Stimulated activated memory B cell treated with anti-CD40 and anti-IgM and Interleukin-4, amounts not matched to agents 10 μg/mL and 1 μg/mL and 100 μg/mL, for 72 hours (primary cell): ENCODE data around the gene CNGB1.

Experiments used
- ATAC-seq: fragments of 150-1000 bp; cut with Tn5 transposase; 2 replicates; pipeline ENCODE4 v1.10.0; 2021
- H3K27ac Mint-ChIP-seq: one replicate; pipeline ENCODE4 v1.8.0; 2022; ENCODE audit warnings: mild to moderate bottlenecking, mixed read lengths
- H3K27me3 Mint-ChIP-seq: one replicate; pipeline ENCODE4 v1.8.0; 2022; ENCODE audit warnings: mixed read lengths
- H3K36me3 Mint-ChIP-seq: one replicate; pipeline ENCODE4 v1.8.0; 2022; ENCODE audit warnings: mixed read lengths
- H3K4me1 Mint-ChIP-seq: one replicate; pipeline ENCODE4 v1.8.0; 2022; ENCODE audit warnings: mixed read lengths
- H3K4me3 Mint-ChIP-seq: one replicate; pipeline ENCODE4 v1.8.0; 2022; ENCODE audit warnings: mild to moderate bottlenecking, moderate library complexity, mixed read lengths
- H3K9me3 Mint-ChIP-seq: one replicate; pipeline ENCODE4 v1.8.0; 2022; ENCODE audit warnings: mixed read lengths

CNGB1 gene

DNA sequence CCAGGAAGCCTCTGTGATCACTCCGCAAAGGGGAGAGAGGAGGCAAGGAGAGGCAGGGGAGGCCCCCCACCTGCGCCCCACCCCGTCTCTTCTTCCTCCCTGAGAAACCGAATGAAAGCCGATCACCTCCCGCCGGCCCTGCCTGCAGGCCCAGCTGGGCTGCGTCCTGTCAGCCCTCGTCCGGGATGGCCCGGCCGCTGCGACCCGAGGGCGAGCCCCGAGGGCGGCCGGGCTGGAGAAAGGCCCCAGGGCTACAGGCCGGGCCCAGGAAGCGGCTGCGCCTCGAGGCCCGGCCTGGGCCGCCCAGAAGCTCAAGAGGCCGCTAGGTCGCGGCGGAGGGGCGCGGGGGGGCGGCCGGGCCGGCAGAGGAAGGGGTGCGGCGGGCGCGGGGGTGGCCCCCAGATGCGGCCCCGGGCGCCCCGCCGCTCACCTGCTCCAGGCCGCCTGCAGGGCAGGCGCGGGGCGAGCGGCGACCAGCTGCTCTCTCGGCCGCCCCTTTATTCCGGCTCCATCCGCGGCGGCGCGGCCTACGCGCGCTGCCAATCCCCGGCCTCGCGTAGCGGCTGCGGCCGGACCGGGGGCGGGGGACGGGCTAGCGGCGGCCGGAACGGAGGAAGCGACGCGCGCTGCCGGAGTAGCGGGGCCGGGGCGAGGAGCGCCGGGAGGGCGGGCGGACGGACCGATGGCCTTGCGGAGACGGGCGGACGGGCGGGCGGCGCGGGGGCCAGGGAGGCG is 29.2 kb upstream of the CNGB1 start, which contains the start of gene ZNF319:
TSS of gene ZNF319 (minus strand) at position 702 of the 735 bp plus-strand sequence. CDS start 2,407 bp downstream, outside the sequence.
- peak within 1 kb of the TSS; percentile 89 for H3K4me3 Mint-ChIP-seq
- H3K27me3 Mint-ChIP-seq: no peaks in the 10 kb centered on the region
- H3K4me1 Mint-ChIP-seq: peaks cover 55% of the 10 kb centered on the region
- H3K27ac Mint-ChIP-seq: peak within 1 kb of the TSS; percentile 78
- peak; percentile 46 for ATAC-seq
- no peaks in the 10 kb centered on the region for H3K9me3 Mint-ChIP-seq
- peaks cover 25% of the 10 kb centered on the region for H3K36me3 Mint-ChIP-seq

DNA sequence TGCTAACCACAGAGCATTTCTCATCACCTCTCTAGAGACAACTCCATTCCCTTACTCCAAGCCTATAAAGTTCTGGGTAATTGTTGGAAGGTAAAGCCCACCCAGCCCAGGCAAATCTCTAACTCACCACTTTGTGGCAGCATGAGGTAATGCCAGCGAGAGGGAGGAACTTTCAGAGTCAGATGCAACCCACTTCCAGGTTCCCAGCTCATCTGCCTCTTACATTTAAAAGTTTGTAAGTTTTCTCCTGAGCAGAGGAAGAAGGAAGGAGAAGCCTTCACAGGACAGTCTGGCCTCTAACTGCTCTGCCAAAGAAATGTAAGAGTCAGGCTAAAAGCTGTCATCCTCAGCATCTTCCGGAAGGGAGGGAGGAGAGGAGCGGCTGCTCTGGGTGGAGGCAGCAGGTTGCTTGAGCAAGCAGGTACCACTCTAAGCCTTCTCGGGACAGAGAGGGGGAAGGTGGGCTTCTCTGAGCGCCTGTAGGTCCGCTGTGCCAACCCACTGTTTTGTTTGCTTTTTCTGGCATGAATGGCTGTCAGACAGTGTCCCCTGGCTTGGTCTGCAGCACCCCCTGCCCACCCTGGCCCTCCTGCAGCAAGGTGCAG is 28.5 kb upstream of the CNGB1 start:
- Mint-ChIP-seq H3K36me3 (peaks cover 25% of the 10 kb centered on the region), H3K4me1 (peaks cover 55% of the 10 kb centered on the region), H3K9me3 (no peaks in the 10 kb centered on the region), H3K27me3 (no peaks in the 10 kb centered on the region), H3K4me3 (peak overlapping the region; percentile 89), H3K27ac (peak overlapping the region; percentile 2)
- ATAC-seq: no peak

DNA sequence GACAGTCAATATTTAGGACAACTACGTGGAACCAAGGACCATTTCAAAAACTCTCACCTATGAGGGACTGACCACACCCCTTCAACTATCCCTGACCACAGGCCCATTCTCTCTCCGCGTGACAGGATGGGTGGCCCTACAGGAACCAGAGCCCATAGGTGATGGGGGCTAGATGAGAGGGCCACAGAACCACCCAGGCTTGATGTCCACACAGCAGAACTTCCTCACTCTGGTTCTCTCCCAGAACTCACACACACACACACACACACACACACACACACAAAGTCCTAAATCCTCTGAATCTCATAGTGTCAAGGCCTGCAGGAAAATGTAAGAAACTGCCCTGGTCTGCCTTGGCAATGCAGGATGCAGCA is 28.1 kb upstream of the CNGB1 start:
- peaks cover 21% of the 10 kb centered on the region for H3K36me3 Mint-ChIP-seq
- no peak for ATAC-seq
- peaks cover 52% of the 10 kb centered on the region for H3K4me1 Mint-ChIP-seq
- H3K27ac Mint-ChIP-seq: peak overlapping the region; percentile 2
- H3K4me3 Mint-ChIP-seq: peak overlapping the region; percentile 89
- H3K27me3 Mint-ChIP-seq: no peaks in the 10 kb centered on the region
- no peaks in the 10 kb centered on the region for H3K9me3 Mint-ChIP-seq

DNA sequence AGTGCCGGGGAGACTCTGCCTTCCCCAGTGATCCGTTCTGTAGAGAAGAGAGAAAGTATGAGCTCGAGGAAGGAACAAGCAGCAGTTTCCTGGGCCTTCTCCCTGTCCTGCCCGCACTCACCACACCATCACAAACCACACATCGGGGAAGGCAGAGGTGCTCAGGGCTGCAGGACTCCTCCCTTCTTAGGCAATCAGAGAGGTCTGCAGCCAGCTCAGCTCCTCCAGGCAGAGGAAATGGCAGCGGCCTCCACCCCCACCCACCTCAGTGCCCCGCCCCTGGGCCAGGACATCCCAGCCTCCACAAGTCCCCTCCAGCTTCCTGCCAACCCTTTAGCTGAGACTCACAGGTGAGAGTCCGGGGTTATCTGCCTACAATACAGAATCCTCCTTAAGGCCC is 27.6 kb upstream of the CNGB1 start:
- H3K9me3 Mint-ChIP-seq: no peaks in the 10 kb centered on the region
- H3K36me3 Mint-ChIP-seq: peaks cover 18% of the 10 kb centered on the region
- no peak overlapping the region for H3K4me3 Mint-ChIP-seq
- no peak for ATAC-seq
- H3K4me1 Mint-ChIP-seq: peaks cover 49% of the 10 kb centered on the region
- no peaks in the 10 kb centered on the region for H3K27me3 Mint-ChIP-seq
- H3K27ac Mint-ChIP-seq: no peak overlapping the region

DNA sequence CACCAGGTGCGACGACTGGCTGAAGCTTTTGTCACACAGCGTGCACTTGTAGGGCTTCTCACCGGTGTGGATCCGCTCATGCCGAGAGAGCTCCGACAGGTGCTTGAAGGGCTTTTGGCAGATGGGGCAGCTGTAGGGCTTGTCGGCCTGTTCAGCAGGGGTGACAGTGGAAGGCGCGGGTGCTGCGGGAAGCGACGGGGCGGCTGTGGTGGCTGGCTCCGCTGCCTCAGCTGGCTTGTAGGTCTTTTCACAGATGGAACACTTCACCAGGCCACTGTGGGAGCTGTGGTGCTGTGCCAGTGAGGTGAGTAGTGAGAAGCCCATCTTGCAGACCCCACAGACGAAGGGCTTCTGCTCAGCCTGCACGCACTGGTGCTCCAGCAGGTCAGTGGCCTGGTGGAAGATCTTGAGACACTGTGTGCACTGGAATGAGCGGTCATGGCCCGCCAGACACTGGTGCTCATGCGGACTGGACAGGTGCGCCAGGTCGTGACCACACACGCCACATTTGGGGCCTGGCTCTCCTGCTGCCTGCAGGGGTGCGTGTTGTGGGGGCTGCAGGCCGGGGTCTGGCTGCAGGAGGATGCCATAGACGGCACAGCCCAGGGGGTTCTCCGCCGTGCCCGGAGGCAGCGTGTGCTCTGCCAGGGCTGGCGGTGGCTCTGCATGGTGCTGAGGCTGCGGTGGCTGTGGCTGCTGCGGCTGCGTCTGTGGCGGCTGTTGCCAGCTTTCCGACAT is 26.8 kb upstream of the CNGB1 start:
- no peak for ATAC-seq
- Mint-ChIP-seq H3K27me3 (no peaks in the 10 kb centered on the region), H3K4me1 (peaks cover 49% of the 10 kb centered on the region), H3K4me3 (no peak overlapping the region), H3K36me3 (peaks cover 18% of the 10 kb centered on the region), H3K27ac (no peak overlapping the region), H3K9me3 (no peaks in the 10 kb centered on the region)

DNA sequence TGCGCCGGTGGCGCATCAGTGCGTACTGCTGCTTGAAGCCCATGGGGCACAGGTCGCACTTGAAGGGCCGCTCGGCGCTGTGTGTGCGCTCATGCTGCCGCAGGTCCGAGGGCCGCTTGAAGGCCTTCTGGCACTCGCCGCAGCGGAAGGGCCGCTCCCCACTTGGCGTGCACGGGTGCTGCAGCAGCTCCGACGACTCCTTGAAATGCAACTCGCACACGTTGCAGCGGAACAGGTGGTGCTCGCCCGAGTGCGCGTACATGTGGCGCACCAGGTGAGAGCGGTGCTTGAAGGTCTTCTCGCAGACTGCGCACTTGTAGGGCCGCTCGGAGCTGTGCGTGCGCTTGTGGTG is 26.2 kb upstream of the CNGB1 start:
- peaks cover 44% of the 10 kb centered on the region for H3K4me1 Mint-ChIP-seq
- peaks cover 18% of the 10 kb centered on the region for H3K36me3 Mint-ChIP-seq
- no peak for ATAC-seq
- no peaks in the 10 kb centered on the region for H3K27me3 Mint-ChIP-seq
- no peak overlapping the region for H3K27ac Mint-ChIP-seq
- no peaks in the 10 kb centered on the region for H3K9me3 Mint-ChIP-seq
- no peak overlapping the region for H3K4me3 Mint-ChIP-seq

DNA sequence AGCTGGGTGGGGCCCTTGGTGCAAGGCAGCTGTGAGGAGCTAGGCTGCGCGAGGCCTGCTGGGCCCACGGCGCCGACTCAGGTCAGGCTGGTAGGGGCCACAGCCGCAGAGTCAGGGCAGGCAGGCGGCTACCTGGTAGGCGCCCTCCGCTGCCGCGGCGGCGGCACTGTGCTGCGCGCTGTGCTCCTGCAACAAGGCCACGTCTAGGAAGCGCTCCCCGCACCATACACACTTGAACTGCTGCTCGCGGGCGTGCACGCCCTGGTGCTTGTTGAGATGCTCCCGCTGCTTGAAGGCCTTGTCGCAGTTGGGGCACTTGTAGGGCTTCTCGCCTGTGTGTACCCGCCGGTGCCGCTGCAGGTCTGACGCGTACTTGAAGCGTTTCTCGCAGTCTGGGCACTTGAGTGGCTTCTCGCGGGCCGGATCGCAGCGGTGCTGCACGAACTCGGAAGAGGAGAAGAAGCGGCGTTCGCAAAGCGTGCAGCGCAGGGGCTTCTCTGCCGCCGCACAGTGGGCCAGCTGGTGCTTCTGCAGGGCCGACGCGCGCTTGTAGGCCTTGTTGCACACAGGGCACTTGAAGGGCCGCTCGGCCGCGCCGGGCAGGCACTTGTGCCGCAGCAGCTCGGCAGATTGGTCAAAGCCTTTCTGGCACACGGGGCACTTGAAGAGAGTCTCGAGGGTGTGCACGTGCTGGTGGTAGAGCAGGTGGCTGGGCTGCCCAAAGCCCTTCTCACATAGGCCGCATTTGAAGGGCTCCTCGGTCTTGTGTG is 25.7 kb upstream of the CNGB1 start:
- no peaks in the 10 kb centered on the region for H3K9me3 Mint-ChIP-seq
- peaks cover 39% of the 10 kb centered on the region for H3K4me1 Mint-ChIP-seq
- H3K27ac Mint-ChIP-seq: no peak overlapping the region
- no peaks in the 10 kb centered on the region for H3K27me3 Mint-ChIP-seq
- no peak overlapping the region for H3K4me3 Mint-ChIP-seq
- no peak for ATAC-seq
- H3K36me3 Mint-ChIP-seq: peaks cover 18% of the 10 kb centered on the region

DNA sequence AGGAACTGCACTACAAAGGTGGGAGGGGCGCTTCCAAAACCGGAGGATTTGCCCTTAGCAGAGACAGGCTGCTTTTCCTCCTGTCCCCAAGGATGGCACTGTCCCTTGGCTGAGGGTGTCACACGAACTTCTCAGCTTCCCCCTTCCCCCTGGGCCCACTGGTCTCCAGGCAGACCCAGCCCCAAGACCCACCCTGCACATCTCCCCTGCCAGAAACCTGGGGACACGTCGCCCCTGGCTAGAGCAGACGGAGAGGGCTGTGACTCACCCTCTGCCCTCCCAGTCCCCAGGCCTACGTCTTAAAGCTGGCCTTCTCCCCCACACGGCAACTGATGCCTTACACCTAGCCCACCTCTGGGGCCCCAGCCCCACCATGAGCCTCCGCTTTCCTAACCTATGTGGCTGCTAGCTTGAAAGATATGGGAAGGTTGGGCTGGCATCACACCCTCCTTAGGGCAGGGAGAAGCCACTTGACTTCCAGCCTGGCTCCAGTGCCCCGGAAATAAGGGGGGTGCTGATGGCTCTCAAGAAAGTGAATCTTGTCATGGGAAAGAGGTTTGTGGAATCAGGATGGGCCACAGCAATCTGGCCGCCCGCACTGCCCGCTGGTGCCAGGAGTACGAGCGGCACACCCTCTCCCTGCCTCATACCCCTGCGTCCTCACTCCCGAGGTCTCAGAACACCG is 24.9 kb upstream of the CNGB1 start:
- no peaks in the 10 kb centered on the region for H3K27me3 Mint-ChIP-seq
- H3K4me3 Mint-ChIP-seq: no peak overlapping the region

DNA sequence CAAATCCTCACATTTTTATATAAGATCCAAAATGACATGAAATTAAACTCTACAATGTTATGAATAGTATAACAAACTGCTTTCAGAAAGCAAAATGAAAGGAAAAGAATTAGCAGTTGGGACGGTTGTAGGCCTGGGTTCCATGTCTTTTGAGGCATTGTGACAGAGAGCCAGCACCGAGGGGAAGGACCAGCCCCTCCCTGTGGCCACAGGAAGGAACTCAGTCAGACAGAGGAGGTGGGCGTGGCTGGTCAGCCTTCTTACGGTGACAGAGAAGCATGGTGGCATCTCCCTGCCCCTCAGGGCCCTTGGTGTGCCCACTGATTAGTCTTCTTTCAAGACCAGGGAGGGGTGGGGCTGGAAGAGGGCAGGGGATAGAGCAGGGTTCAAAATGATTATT is 23.9 kb upstream of the CNGB1 start:
- Mint-ChIP-seq H3K36me3 (peaks cover 18% of the 10 kb centered on the region), H3K9me3 (no peaks in the 10 kb centered on the region), H3K4me1 (peaks cover 33% of the 10 kb centered on the region), H3K4me3 (no peak overlapping the region), H3K27me3 (no peaks in the 10 kb centered on the region), H3K27ac (no peak overlapping the region)
- ATAC-seq: peak; percentile 57

More for the DNA sequence above, 24.9 kb upstream of the CNGB1 start:
- Mint-ChIP-seq H3K4me1 (peaks cover 33% of the 10 kb centered on the region), H3K27ac (no peak overlapping the region), H3K36me3 (peaks cover 18% of the 10 kb centered on the region), H3K9me3 (no peaks in the 10 kb centered on the region)
- ATAC-seq: no peak

DNA sequence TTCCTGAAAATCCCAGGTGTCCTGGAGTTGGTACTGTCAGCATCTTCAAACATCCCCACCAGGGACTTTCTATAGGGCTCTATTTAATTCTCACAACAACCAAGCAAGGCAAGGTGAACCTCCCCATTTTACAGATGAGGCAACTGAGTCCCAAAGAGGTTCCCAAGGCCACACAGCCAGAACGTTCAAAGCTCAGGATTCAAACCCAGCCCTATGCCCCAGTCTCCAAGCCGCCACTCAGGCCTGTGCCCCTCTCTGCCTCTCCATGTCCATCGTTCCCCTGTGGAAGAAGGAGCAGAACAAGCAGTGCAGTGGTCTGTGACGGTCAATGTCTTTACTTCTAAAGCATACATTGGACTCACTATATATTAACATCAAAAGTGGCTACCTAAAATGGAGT is 23.4 kb upstream of the CNGB1 start:
- H3K27ac Mint-ChIP-seq: no peak overlapping the region
- peaks cover 18% of the 10 kb centered on the region for H3K36me3 Mint-ChIP-seq
- peaks cover 30% of the 10 kb centered on the region for H3K4me1 Mint-ChIP-seq
- no peak for ATAC-seq
- H3K27me3 Mint-ChIP-seq: no peaks in the 10 kb centered on the region
- H3K4me3 Mint-ChIP-seq: no peak overlapping the region
- H3K9me3 Mint-ChIP-seq: no peaks in the 10 kb centered on the region

DNA sequence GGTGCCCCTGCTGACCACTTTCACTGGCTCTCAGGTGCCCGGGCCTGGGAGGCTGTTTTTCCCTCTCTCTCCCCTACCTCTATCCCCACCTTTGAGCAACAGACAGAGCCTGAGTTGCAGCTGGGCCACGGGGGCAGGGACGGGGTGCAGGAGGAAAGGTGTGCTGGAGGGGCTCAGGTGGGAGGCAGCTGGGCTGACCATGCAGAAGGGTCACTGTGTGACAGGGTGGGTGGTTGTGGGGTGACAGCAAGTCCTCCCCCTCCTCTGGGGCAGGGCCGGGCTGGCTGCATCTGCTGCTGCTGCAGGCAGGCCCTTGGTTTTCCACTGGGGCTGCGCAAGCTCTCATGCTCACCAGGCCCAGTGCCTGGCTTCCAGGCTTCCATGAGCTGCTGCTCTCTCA is 23.0 kb upstream of the CNGB1 start:
- Mint-ChIP-seq H3K36me3 (peaks cover 18% of the 10 kb centered on the region), H3K4me1 (peaks cover 25% of the 10 kb centered on the region), H3K4me3 (no peak overlapping the region), H3K27me3 (no peaks in the 10 kb centered on the region), H3K9me3 (no peaks in the 10 kb centered on the region), H3K27ac (no peak overlapping the region)
- ATAC-seq: no peak

DNA sequence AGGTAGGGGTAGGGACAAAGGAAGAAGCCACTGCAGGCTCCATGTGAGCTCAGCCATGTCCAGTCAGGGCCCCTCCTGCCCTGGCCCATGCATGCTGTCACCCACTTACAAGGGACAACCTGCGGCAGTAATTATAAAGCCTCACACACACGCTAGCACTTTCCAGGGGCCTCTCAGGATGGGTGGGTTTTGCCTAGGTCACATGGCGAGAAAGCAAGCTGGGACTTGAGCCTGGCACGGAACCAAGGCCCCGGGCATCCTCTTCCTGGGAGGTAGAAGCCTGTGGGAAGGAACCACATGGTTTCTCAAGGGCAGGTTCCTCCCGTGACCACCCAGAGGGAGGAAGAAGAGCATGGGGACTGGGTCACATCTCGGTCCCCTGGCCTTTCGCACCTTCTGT is 22.5 kb upstream of the CNGB1 start:
- ATAC-seq: no peak
- Mint-ChIP-seq H3K4me3 (no peak overlapping the region), H3K27ac (no peak overlapping the region), H3K27me3 (no peaks in the 10 kb centered on the region), H3K4me1 (peaks cover 20% of the 10 kb centered on the region), H3K36me3 (peaks cover 18% of the 10 kb centered on the region), H3K9me3 (no peaks in the 10 kb centered on the region)

DNA sequence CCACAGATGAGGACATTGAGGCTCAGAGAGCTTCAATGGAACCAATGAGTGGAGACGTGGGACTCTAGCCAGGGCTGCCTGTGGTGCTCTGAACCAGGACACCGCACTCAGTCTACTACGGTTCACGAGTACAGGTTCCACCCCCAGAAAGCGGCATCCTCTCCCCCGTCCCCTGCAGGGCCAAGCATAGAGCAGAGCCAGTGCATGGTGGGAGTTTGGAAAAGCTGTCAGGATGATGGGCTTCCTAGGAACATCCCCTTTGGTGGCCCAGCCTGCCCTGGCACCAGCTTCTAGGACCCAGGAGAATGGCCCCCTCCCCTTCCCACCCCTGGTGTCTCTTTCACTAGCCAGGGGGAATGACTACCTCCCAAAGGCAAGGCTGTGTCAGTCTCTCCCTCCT is 21.2 kb upstream of the CNGB1 start:
- Mint-ChIP-seq H3K27ac (no peak overlapping the region), H3K9me3 (no peaks in the 10 kb centered on the region), H3K36me3 (peaks cover 12% of the 10 kb centered on the region), H3K4me1 (peaks cover 18% of the 10 kb centered on the region), H3K27me3 (no peaks in the 10 kb centered on the region), H3K4me3 (no peak overlapping the region)
- ATAC-seq: no peak

DNA sequence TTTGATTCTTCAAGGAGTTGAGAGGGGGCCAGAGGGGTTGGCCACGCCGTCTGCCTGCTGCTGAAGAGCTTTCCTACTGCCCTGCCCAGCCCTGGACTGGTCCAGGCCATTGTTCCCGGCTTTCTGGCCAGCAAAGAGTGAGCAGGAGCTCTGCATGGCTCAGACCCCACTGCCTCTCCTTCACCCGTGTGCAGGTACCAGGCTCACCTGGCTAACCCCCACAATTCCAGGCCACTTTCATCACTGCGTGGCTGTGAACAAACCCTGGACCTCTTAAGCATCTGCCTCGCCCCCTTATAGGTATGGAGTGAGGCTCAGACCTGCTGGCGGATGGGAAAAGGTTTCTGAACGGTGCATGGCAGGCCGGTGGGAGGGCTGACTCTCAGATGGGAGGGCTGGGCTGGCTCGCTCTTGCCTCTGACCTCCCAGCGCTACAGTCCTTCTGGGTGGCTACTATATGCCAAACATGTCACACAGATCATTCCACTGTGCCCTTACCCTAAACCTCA is 20.7 kb upstream of the CNGB1 start:
- Mint-ChIP-seq H3K4me3 (no peak overlapping the region), H3K4me1 (peaks cover 18% of the 10 kb centered on the region), H3K36me3 (peaks cover 7% of the 10 kb centered on the region), H3K27me3 (no peaks in the 10 kb centered on the region), H3K27ac (no peak overlapping the region), H3K9me3 (no peaks in the 10 kb centered on the region)
- ATAC-seq: no peak
